Neural progenitor cell (in vitro differentiated cells): ENCODE data around the gene GALNT7. TPM values are rescaled to one million over a fixed set of nuclear protein-coding genes. Genes with fewer than 3 reads are reported as not detected.
A peak's percentile ranks its signal among the peaks of the same experiment; 100 is the strongest.

Experiments used
- DNase-seq: peaks from one replicate; pipeline ENCODE4 v3.0.0-alpha.2; 2016; ENCODE audit warnings: low spot score
- H2AFZ ChIP-seq: fragments of 200-600 bp; sonication (generic); replicated peaks from 2 replicates; pipeline ENCODE4 v1.6.1; 2016; ENCODE audit warnings: antibody characterized with exemption
- H3F3A ChIP-seq: fragments of 200-600 bp; sonication (generic); 2 replicates; pipeline ENCODE4 v1.6.1; 2016; ENCODE audit warnings: antibody characterized with exemption, low read depth
- H3K27ac ChIP-seq: fragments of 200-600 bp; sonication (generic); 2 replicates; pipeline ENCODE4 v1.5.1; 2016; ENCODE audit warnings: mild to moderate bottlenecking
- H3K27me3 ChIP-seq: fragments of 200-600 bp; sonication (generic); 2 replicates; pipeline ENCODE4 v1.6.1; 2016; ENCODE audit warnings: mild to moderate bottlenecking, moderate library complexity
- H3K36me3 ChIP-seq: fragments of 200-600 bp; sonication (generic); 2 replicates; pipeline ENCODE4 v1.5.1; 2016
- H3K4me1 ChIP-seq: fragments of 200-600 bp; sonication (generic); 2 replicates; pipeline ENCODE4 v1.6.1; 2016; ENCODE audit warnings: mixed run types
- H3K4me2 ChIP-seq: fragments of 200-600 bp; sonication (generic); 2 replicates; pipeline ENCODE4 v1.6.1; 2016
- H3K4me3 ChIP-seq: fragments of 200-600 bp; sonication (generic); 2 replicates; pipeline ENCODE4 v1.5.1; 2016
- H3K79me2 ChIP-seq: fragments of 200-600 bp; sonication (generic); 2 replicates; pipeline ENCODE4 v1.6.1; 2016; ENCODE audit warnings: low read depth
- H3K9ac ChIP-seq: fragments of 200-600 bp; sonication (generic); 2 replicates; pipeline ENCODE4 v1.6.1; 2016
- H3K9me3 ChIP-seq: fragments of 200-600 bp; sonication (generic); 2 replicates; pipeline ENCODE4 v1.5.1; 2016; ENCODE audit warnings: low read depth
- H4K20me1 ChIP-seq: fragments of 200-600 bp; sonication (generic); 2 replicates; pipeline ENCODE4 v1.6.1; 2016; ENCODE audit warnings: low read depth
- H3K27ac Mint-ChIP-seq: 3 replicates; pipeline ENCODE4 v1.8.0; 2021; ENCODE audit warnings: mixed read lengths
- H3K27me3 Mint-ChIP-seq: 2 replicates; pipeline ENCODE4 v1.8.0; 2022; ENCODE audit warnings: low read depth, mild to moderate bottlenecking, inconsistent platforms, moderate library complexity, mixed read lengths; ENCODE audit not compliant: insufficient read depth
- H3K36me3 Mint-ChIP-seq: 3 replicates; pipeline ENCODE4 v1.8.0; 2021; ENCODE audit warnings: mixed read lengths
- H3K4me1 Mint-ChIP-seq: 3 replicates; pipeline ENCODE4 v1.8.0; 2021; ENCODE audit warnings: mixed read lengths
- H3K4me3 Mint-ChIP-seq: 3 replicates; pipeline ENCODE4 v1.8.0; 2021; ENCODE audit warnings: mild to moderate bottlenecking, moderate library complexity, mixed read lengths
- H3K9me3 Mint-ChIP-seq: 3 replicates; pipeline ENCODE4 v1.8.0; 2020; ENCODE audit warnings: mixed read lengths
- CTCF ChIP-seq: fragments of 200-600 bp; sonication (generic); IDR thresholded peaks from 2 replicates; pipeline ENCODE4 v1.5.1; 2017; ENCODE audit warnings: antibody characterized with exemption, mild to moderate bottlenecking
- EZH2 ChIP-seq: fragments of 200-600 bp; sonication (generic); IDR thresholded peaks from 2 replicates; pipeline ENCODE4 v1.6.1; 2017; ENCODE audit warnings: antibody characterized with exemption, mild to moderate bottlenecking, moderate library complexity
- EZH2phosphoT487 ChIP-seq: fragments of 200-600 bp; sonication (generic); IDR thresholded peaks from 2 replicates; pipeline ENCODE4 v1.6.1; 2017; ENCODE audit warnings: antibody characterized with exemption
- total RNA-seq: library from RNA; depleted of rRNA; stranded (reverse); fragments of >200 nt; gene quantifications from 2 replicates; pipeline ENCODE4 v1.2.3, GENCODE V29; 2015; ENCODE audit warnings: low replicate concordance

GALNT7 gene
- total RNA-seq, 1 donor from 2014 or later, result 62.3 TPM

- Histone ChIP-seq H3K9me3 (no peaks in the 10 kb centered on the region), H3K9ac (no peak overlapping the region), H3K27me3 (no peaks in the 10 kb centered on the region), H3K79me2 (peaks cover 65% of the 10 kb centered on the region), H3K4me1 (peaks cover 20% of the 10 kb centered on the region), H2AFZ (no peak overlapping the region), H3K27ac (no peak overlapping the region), H3K36me3 (no peaks in the 10 kb centered on the region), H3K4me2 (no peak overlapping the region), H4K20me1 (peaks cover 14% of the 10 kb centered on the region), H3K4me3 (no peak overlapping the region), H3F3A (peaks cover 11% of the 10 kb centered on the region)
- Mint-ChIP-seq H3K4me1 (peaks cover 9% of the 10 kb centered on the region), H3K4me3 (no peak overlapping the region), H3K9me3 (no peaks in the 10 kb centered on the region), H3K36me3 (no peaks in the 10 kb centered on the region), H3K27ac (no peak overlapping the region), H3K27me3 (no peaks in the 10 kb centered on the region)
- no peak for TF ChIP-seq CTCF
- no peak for TF ChIP-seq EZH2phosphoT487
- TF ChIP-seq EZH2, result no peak
- DNase-seq, result no peak
These were observed 92.4 kb downstream of the GALNT7 start for GRCh38 chr4:173261052-173261451.

DNA sequence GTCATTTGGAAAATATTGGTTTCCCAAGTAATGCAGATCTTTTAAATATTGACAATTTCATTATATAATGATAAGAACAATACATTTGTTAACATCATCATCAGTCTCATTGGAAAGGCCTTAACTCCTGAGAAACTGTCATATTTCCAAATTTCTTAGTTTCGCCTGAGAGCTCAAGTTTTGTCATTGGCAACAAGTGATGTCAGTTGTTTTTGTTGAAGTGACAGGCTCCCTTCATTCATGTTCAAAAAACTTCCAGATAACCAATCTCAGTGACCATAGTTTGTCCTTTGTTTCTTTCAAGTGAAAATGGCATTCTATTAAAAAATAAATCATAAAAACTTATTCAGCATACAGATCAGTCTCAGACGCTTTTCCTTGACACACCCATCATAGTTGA, 93.8 kb downstream of the GALNT7 start:
- Histone ChIP-seq H3K4me3 (no peak overlapping the region), H2AFZ (no peak overlapping the region), H3K79me2 (peaks cover 64% of the 10 kb centered on the region), H3K27ac (no peak overlapping the region), H3F3A (peaks cover 7% of the 10 kb centered on the region), H3K9ac (no peak overlapping the region), H3K4me2 (no peak overlapping the region), H3K27me3 (no peaks in the 10 kb centered on the region), H3K4me1 (peaks cover 16% of the 10 kb centered on the region), H3K36me3 (no peaks in the 10 kb centered on the region), H3K9me3 (no peaks in the 10 kb centered on the region), H4K20me1 (peaks cover 14% of the 10 kb centered on the region)
- no peaks in the 10 kb centered on the region for H3K27me3 Mint-ChIP-seq
- no peaks in the 10 kb centered on the region for H3K36me3 Mint-ChIP-seq
- no peak for DNase-seq
- peaks cover 9% of the 10 kb centered on the region for H3K4me1 Mint-ChIP-seq
- TF ChIP-seq EZH2phosphoT487 (no peak), EZH2 (no peak), CTCF (no peak)
- H3K4me3 Mint-ChIP-seq, result no peak overlapping the region
- no peak overlapping the region for H3K27ac Mint-ChIP-seq
- H3K9me3 Mint-ChIP-seq, result no peaks in the 10 kb centered on the region

GRCh38 chr4:173264245-173264644, 95.6 kb downstream of the GALNT7 start:
- Mint-ChIP-seq H3K36me3 (peaks cover 5% of the 10 kb centered on the region), H3K27ac (no peak overlapping the region), H3K4me3 (no peak overlapping the region), H3K27me3 (no peaks in the 10 kb centered on the region), H3K4me1 (peaks cover 12% of the 10 kb centered on the region), H3K9me3 (no peaks in the 10 kb centered on the region)
- Histone ChIP-seq H3K36me3 (no peaks in the 10 kb centered on the region), H2AFZ (no peak overlapping the region), H3K9ac (no peak overlapping the region), H3K4me3 (no peak overlapping the region), H3K79me2 (peaks cover 52% of the 10 kb centered on the region), H3K4me1 (peaks cover 13% of the 10 kb centered on the region), H3F3A (no peaks in the 10 kb centered on the region), H3K9me3 (no peaks in the 10 kb centered on the region), H3K4me2 (peak overlapping the region; percentile 3), H3K27me3 (no peaks in the 10 kb centered on the region), H4K20me1 (peaks cover 6% of the 10 kb centered on the region), H3K27ac (no peak overlapping the region)
- no peak for TF ChIP-seq EZH2
- TF ChIP-seq CTCF, result no peak
- DNase-seq, result no peak
